Central memory CD4-positive, alpha-beta T cell (primary cell): ENCODE measurements around the gene CLDN9.
A peak's percentile ranks its signal among the peaks of the same experiment; 100 is the strongest.

Experiments used
- DNase-seq: peaks from one replicate; pipeline ENCODE4 v3.0.0; 2022

Gene CLDN9

DNA sequence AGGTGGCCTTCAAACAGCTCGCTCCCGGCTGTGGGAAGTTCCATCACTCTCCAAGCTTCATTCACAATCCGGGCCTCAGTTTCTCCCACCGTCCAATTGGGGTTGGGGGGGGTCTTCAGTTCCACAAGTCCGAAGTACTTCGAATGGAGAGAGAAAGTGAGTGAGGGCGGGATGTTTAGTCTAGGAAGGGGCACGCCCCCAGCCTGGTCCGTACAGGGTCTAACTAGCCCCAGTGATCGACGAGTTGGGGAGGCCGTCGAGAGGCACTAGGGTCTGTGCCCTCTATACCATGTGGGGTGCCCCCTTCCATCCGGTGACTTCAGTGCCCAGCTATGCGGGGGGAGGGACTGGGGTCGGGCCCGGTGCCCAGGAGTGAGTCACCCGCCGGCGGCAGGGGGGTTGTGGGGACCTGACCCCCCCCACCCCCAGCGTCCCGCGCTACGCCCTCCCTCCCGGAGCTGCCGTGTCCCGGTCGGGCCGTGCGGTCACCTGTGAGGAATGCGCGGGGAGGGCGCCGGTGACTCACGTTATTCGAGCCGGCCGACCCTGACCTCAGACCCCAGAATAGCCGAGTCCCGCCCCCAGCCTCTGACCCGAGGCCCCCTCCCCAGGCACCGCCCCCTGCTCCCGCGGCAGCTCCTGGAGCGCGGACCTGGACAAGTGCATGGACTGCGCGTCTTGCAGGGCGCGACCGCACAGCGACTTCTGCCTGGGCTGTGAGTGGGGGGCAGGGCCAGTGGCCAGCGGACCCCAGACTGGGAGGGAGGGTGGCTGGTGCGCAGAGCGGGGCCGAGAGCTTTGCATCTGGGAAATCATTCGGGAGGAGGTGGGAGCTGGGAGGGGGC, 8.1 kb downstream of the CLDN9 start:
- DNase-seq: peak; percentile 48

DNA sequence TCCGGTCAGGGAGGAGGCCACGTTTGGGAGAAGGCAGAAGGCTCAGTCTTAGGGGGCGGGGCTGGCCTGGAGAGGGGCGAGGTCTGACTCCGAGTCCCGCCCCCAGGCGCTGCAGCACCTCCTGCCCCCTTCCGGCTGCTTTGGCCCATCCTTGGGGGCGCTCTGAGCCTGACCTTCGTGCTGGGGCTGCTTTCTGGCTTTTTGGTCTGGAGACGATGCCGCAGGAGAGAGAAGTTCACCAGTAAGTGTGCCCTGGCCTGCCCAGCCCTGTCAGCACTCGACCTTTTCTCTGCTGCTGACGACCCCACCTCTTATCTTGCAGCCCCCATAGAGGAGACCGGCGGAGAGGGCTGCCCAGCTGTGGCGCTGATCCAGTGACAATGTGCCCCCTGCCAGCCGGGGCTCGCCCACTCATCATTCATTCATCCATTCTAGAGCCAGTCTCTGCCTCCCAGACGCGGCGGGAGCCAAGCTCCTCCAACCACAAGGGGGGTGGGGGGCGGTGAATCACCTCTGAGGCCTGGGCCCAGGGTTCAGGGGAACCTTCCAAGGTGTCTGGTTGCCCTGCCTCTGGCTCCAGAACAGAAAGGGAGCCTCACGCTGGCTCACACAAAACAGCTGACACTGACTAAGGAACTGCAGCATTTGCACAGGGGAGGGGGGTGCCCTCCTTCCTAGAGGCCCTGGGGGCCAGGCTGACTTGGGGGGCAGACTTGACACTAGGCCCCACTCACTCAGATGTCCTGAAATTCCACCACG, 8.9 kb downstream of the CLDN9 start:
- DNase-seq: peak; percentile 55

DNA sequence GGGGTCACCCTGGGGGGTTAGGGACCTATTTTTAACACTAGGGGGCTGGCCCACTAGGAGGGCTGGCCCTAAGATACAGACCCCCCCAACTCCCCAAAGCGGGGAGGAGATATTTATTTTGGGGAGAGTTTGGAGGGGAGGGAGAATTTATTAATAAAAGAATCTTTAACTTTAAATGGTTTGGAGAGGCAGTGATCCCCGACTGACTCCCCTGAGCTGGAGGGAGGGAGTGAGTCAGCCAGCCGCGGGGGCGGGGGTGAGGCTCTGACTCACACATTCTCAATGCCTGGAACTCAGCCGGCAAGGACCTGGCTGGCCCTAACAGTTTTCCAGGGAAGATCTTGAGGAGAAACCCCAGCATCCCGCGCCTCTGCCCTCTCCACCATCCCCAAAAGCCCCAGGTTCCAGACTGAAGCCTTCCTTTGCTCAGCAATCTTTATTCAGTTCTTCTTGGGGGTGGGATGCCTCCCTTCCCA, 9.5 kb downstream of the CLDN9 start:
- DNase-seq: peak; percentile 50

DNA sequence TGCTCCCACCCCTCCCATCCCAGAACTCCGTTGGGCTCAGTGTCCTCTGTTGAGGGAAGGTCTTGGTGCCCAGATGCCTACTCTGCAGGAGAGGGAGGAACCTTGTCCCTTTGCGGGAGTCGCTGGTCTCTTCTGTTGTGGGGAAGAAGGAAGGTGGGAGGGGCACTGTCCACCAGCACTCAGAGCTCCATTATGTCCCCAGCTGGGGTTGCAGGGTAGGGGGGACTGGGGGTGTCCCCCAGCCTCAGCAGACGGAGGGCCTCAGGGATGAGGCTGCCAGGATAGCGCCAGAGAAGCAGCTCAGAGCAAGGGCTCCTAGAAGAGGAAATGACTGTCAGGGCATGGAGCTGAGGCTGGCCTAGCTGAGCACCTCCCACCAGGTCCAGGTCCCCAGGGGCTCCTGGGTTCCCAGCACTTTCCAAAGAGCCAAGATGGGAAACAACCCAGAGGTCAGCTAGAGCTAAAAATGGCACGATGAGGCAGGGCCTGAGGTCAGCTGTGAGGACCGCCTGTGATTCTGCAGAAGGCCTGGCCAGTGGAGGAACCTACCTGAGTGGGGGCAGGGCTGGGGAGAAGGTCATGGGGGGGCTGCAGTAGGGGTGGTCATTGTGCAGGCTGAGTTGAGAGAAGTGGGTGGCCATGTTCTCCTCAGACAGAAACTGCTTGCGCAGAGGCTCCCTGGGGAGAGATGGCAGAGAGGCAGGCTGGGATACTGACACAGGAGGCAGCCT, 10.1 kb downstream of the CLDN9 start:
- no peak for DNase-seq

DNA sequence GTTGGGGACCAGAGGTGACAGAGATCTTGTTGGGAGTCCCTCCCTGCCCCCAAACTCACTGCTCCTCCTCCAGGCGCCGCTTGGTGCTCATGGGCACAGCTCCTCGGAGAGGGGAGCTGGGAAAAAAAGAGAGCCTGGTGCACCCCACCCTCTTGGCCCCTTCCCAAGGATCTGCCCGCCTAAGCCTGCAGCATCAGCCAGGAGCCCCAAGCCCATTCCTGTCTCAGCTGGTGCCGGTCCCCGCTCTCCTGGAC, 10.6 kb downstream of the CLDN9 start:
- no peak for DNase-seq

DNA sequence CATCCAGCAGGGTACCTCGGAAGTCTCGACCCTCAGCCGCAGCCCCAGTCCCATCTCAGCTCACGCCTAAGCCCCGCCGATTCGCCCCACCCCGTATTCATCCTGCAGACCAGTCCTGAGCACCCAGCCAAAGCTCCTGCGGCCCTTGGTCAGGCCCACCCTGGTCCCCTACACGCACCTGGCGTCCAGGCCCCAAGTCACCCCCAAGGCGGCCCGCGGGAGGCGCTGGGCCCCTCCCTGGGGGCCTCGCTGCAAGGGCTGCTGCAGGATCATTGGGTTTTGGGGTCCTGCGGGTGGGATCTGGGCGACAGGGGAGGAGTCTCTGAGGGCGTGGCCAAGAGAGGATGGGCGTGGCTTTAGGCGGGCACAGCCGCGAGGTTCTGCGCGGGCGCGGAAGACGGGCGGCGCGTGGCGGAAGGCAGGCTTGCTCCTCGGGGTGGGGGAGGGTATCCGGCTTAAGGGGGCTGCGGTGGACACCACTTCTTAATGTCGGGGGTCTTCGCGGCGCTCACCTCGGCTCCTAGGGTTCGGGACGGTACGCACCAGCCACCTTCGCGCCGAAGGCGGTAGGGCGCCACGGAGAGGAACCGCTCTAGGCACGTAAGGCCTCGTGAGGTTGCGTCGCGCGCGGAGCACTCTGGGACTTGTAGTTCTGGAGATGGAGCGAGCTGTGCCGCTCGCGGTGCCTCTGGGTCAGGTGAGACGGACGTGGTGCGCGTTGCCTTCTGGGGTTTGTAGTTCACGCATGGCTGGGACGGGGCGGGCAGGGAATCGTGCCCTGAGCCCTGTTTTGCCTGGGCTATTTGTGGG, 11.2 kb downstream of the CLDN9 start, which contains the start of the genes HCFC1R1 and THOC6:
TSS of gene HCFC1R1 (minus strand) at position 274 of the 810 bp plus-strand sequence. CDS start at position 273, 1 bp downstream.
TSS of gene THOC6 (plus strand) at position 367 of the 810 bp plus-strand sequence. CDS start at position 659, 292 bp downstream.
- DNase-seq: peak; percentile 93

DNA sequence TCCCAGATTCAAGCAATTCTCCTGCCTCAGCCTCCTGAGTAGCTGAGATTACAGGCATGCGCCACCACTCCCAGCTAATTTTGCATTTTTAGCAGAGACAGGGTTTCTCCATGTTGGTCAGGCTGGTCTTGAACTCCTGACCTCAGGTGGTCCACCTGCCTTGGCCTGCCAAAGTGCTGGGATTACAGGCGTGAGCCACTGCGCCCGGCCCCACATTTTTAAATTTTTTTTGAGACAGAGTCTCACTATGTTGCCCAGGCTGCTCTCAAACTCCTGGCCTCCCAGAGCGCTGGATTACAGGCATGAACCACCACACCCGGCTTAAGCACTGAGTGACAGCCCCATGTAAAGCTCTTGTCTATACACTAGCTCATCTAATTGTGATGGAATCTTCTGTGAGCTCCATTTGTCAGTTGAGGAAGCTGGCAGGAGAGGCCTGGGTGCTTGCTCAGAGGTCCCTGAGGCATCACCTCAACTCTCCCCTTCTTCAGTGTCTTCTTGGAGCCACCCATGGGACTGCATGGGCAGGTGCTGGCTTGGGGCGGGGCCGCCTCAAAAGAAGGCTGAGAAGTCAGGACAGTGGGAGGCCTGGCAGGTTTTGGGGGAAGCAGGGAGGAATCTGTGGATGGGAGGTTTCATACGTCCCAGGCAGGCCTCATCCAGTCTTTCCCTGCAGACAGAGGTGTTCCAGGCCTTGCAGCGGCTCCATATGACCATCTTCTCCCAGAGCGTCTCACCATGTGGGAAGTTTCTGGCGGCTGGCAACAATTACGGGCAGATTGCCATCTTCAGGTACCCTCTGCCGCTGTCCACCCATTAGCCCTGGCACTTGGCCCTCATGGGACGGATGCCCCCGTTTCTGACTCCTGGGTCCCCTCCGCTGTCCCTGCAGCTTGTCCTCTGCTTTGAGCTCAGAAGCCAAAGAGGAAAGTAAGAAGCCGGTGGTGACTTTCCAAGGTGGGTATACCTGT, 12.6 kb downstream of the CLDN9 start:
- DNase-seq: no peak

DNA sequence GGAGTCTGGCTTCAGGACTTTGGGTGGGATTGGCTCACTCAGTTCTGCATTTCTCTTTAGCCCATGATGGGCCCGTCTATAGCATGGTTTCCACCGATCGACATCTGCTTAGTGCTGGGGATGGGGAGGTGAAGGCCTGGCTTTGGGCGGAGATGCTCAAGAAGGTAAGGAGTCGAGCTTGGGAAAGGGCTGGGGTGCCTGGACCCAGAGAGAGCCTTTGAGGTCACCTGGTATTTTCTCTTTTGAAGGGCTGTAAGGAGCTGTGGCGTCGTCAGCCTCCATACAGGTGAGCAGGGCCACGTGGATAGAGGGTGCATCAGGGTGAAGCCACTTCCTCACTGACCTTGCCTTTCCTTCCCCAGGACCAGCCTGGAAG, 13.3 kb downstream of the CLDN9 start:
- no peak for DNase-seq

DNA sequence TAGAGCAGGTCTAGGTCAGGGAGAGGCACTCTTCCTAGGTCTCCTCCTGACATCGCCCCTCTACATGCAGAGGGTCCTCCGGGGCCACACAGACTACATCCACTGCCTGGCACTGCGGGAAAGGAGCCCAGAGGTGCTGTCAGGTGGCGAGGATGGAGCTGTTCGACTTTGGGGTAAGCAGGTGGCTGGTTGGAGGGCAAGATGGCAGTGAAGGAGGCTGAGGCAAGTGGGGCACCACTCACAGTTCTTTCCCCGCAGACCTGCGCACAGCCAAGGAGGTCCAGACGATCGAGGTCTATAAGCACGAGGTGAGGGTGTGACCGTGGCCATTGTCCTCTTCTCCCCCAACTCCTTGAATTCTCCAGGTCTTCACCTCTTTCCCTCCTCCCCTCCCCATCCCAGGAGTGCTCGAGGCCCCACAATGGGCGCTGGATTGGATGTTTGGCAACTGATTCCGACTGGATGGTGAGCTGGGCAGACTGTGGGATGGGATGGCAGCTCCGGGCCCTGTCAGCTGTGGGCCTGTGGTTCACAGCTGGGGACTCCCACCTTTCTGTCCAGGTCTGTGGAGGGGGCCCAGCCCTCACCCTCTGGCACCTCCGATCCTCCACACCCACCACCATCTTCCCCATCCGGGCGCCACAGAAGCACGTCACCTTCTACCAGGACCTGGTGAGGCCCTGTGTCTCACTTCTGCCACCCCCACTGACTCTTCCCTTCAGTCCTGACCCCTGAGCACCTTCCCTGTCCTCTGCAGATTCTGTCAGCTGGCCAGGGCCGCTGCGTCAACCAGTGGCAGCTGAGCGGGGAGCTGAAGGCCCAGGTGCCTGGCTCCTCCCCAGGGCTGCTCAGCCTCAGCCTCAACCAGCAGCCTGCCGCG, 14.1 kb downstream of the CLDN9 start:
- no peak for DNase-seq

DNA sequence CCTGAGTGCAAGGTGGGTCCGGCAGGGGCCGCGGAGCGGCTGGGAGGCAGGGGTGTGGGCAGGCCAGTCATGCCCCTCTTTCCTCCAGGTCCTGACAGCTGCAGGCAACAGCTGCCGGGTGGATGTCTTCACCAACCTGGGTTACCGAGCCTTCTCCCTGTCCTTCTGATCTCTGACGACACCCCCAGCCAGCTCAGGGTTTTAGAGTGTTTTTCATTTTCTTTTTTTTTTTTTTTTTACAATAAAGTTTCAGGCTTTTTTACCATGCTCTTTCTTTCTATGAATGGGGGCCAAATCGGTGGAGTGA, 14.7 kb downstream of the CLDN9 start:
- DNase-seq: no peak

DNA sequence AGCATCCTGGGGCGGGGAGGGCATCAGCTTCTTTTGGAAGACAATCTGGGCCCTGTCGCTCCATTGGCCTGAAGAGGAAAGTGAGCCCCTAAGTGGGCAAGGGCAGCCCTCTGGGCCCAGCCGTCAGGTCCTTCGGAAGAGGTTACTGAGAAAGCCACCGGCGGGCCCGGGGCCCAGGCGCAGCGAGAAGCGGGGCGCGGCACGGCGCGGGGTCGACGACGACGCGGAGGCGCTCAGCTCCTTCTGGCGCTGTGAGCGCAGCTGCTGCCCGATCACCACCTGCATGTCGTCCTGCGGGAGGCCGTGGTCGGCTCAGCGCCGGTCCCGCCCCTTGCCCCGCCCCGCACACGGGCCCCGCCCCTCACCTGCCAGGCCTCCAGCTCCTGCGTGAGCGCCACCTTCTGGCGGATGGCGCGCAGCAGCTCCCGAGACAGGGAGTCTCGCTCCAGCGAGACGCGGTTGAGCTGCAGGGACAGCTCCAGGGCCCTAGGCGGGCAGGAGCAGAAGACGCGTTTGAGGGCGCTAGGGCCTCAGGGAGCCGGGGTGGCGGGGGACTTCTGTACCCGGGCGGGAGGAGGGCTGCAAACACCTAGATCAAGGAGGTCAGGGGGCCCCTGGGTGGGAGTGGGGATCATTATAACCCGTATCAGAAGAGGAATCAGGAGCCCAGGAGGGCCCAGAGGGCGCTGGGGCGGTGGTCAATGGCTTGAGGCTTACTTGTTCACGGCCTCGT, 15.4 kb downstream of the CLDN9 start:
- DNase-seq: peak; percentile 79

DNA sequence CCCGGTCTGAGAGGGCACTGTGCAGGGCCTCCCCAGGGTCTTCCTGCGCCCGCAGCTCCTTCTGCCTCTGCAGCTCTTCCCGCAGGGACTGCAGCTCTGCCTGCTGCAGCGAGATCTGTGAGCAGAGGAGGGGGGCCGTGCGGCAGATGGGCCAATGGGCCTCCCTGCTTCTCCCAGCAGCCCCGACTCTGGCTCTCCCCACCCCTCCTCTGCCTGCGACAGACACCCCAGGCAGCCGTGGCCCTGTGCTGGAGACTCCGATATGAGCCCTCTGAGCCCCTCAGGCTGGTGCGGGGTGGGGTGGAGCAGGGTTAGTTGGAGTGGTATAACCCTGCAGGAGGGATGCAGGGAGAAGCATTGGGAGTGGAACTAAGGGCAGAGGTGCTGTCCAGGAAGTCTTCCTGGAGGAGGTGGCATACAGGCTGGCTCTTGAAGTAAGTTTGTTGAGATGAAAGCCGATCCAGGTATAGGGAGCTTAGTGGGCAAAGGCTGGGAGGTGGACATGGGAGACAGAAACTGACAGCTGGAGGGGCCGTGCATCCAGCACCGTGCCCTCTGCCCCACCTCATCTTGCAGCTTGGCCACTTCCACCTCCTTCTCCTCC, 16.1 kb downstream of the CLDN9 start:
- no peak for DNase-seq

DNA sequence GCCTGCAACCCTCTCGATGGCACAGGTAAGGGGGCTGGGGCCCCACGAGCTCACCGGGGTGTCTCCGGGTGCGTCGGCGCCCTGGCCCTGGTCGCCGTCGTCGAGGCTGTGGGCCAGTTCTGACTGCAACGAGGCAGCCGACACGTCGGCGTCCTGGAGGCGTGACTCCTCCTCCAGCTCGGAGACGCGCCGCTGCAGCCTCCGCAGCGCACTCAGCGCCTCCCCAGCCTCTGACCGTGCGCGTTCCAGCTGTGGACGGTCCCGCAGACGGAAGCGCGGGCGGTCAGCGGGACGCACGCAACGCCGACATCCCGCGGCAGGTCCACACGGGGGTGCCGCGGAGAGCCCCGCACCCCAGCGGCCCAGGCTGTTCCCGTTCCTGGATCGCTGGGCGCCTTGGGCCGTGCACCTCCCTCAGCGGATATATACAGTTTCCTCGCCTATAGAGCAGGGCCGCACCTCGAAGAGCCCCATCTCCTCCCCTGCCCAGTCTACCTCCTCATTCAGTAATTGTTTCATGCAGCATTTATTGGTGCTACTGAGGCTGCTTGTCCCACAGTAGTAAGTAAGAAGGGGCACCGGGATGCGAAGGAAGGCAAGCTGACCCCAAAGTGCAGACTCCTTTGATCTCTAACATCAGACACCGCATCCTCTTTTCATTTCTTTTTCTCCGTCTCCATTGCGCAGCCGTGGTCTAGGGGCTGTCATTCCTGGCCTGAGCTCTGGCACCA, 16.9 kb downstream of the CLDN9 start:
- DNase-seq: peak; percentile 25

DNA sequence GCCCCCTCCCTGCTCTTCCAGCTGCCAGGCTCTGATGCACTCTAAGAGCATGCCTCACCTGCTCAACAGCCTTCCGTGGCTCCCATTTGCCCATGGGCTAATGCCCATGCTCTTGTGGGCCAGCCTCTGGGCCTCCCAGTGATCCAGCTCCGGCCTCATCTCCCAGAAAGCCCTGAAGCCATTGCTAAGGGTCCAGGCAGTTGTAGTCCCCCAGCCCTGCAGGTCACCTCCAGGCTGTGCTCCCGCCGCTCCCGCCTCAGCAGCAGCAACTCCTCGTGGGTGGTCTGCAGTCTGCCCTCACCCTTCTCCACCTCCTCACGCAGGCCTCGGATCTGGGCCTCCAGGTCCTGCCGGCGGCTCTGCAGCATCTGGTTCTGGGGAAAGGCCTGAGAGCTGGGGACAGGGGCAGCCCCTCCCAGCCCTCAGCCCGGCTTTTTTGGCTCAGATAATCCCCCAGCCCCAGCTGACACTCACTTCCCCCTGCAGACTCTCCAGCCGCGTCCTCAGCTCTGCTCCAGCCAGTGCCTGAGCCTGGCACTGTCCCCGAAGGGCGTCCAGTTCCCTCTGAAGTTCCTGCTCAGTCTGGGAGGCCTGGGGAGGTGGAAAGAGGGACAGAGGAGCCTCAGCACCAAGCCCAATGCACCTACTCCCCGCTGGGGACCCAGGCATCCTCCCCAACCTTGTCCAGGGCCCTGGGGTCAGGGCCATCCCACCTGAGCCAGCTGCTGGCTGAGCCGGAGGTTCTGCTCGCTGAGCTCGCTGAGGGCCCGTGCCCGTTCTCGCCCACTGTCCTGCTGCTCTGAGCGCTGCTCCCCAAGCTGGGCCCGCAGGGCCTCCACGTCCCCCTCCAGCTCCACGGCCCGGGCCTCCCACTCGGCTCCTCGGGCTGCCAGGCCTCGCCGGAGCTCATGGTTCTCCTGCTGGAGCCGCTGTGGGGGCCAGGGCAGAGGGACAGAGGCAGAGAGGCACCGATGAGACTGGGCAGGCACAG, 17.8 kb downstream of the CLDN9 start:
- no peak for DNase-seq

DNA sequence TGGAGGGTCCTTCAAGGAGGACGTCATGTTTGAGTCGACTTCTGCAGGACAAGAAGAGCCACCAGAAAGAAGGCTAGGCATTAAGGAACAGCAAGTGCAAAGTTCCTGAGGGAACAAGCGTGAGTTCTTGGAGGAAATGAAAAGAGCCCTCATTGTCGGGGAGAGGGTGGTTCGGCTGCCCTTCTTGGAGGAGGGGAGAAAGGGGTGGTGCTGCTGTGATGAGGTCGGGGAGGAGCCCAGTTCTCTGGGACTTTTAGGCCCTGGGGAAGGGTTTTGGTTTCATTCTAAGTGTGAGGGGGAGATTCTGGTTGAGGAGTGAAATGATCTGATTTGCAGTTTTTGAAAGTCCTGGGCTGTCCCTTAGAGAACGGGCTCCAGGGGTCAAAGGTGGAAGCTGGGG, 19.9 kb downstream of the CLDN9 start:
- DNase-seq: no peak

DNA sequence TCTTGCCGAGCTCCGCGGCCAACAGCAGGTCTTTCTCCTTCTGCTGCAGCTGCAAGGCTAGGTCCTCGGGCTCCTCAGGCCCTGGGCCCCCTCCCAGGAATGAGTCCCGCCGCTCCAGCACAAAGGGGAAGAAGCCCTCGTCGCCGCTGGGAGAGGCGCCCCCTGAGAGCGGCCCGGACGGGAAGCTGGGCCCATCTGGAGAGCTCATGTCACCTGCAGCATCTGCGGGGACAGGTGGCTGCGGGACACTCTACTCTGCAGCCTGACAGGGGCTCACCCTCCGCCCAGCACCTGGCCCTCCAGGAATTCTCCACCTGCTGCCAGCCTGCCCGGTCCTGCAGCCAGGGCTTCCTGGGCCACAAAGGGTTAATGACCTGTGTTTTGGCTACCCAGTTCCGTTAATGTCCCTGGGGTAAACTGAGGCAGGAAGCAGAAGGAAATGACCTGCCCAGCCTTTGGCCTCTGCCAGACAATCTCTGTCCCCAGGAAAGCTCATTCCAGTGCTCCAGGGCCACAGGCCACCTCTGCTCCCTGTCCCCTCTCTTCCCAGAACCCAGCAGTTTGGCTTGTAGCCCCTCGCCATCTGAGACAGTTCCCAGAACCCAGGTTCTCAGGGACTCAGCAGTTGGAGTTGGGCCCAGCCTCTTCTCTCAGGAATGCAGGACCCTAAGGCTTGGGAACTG, 22.7 kb downstream of the CLDN9 start:
- no peak for DNase-seq
